Measurements from ENCODE around the gene MATN4.

MATN4 gene

DNA sequence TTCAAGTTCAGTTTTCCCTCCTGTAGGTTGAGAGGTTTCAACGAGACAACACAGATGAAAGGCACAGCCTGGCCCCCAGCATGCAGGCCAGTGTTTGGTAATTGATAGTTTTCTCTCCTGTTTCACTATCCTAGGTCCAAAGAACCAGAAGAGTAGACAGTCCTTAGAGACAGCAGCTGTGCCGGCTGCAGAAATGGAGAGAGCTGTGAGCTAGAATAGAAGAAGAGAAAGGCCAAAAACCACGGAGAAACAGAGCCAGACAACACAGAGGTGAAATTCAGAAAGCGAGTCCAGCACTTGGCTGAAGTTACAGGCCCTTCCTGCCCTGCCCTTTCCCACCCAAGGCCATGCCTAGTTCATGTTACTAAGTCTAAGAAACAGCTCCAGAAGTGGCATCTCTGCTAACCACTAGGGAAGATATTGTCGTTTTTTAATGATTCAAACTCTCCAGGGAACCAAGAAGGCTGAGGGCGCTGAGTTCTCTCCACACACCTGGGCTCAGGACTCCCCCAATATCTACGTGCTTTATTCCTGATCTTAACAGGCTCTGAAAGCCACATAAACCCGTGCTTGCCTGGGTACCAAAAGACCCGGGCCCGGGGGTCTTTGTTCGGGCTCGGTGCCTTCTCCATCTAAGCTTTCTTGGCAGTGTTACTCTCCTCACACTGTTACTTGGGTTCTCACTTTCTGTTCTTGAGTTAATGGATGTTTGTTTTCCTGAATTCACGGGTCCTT lies 18.0 kb downstream of the MATN4 start:
- no peak for DNase-seq (ENCODE audit: low read depth)

DNA sequence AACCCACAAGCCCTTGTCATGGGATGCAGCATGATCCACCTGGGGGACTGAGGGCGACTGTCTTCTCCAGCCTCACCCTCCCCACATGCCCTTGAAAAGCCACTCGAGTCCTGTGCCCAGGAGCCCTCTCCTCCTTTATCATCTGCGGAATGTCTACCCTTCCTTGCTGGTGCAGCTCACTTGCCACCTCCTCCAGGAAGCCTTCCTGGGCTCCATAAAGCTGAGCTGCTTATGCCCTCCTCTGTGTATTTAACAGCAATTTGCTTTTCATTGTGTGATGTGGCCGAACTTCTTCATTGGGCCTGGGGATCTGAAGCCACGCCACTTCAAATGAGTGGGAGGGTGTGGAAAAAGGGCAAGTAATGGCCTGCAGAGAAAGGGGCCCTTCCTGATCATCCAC lies 19.2 kb downstream of the MATN4 start:
- no peak for DNase-seq (ENCODE audit: low read depth)

DNA sequence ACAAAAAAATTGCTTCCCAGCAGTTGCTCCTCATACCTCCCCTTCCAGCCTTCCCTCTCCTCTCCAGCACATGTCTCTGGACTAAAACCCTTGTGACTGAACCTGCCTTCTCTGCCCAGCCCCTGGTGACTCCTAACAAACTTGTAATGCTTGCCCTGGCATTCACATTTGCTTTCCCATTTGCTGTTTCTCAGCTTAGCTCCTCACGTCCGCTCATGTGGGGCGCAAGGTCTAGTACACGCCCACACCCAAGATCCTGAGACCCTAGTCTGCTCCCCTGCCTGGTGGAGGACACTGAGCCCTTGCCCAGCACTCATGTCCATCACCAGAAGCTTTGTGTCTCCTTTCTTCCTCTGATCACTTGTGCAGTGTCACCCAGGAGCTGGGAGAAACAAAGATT lies 19.7 kb downstream of the MATN4 start:
- DNase-seq (ENCODE audit: low read depth), result no peak

DNA sequence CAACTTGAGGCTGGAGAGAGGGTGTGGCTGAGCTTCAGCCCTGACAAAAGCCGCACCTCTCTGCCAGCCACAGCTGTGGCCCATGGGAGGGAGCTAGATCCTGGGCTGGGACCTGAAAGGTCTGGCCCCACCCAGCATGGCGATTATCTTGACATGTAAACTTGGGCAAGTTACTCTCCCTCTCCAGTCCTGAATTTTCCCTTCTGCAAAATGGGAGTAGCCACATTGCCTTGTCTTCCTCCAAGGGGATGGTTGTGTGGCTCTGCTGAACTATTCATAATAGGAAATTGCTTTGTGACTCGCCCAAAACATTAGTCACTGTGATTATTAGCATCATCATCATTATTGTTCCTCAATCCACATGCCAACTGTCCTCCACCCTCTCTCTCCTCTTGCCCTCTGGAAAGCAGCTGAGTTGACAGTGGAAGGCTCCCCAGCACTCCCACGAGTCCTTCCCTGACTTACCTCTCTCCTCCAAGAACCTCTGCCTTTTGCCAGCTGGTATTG lies 24.5 kb downstream of the MATN4 start:
- no peak for DNase-seq (ENCODE audit: low read depth)

DNA sequence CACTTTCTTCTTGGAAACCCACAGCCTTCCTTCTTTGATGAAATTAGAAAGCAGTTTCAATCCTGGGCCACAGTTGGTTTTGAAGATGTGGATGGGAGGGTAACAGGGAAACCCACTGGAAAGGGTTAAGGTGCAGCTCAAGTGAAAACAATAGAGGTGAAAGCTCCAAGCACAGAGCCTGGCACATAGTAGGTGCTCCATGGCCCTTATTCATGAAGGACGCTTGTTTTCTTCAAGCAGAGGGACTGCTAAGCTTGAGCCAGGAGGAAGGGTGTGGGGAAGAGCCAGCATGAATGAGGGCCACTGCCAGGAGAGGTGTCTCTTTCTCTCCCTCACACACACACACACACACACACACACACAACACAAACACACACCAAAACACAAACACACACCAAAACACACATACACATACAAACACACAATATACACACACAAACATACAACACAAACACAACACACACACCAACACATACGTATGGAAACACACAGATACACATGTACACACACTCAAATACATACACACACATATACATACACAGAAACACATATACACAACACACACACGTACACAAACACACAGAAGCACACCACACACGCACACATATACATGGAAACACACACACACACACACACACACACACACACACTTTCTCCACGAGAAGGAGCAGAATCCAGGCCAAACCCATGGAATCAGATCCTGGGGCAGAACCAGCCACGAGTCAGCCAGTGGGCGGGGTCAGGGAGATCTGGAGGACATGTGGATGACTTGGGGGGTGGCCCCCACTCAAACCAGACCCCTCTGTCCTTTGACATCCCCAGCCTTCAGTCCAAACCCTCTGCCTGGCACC lies 25.2 kb downstream of the MATN4 start:
- DNase-seq (ENCODE audit: low read depth), result no peak

DNA sequence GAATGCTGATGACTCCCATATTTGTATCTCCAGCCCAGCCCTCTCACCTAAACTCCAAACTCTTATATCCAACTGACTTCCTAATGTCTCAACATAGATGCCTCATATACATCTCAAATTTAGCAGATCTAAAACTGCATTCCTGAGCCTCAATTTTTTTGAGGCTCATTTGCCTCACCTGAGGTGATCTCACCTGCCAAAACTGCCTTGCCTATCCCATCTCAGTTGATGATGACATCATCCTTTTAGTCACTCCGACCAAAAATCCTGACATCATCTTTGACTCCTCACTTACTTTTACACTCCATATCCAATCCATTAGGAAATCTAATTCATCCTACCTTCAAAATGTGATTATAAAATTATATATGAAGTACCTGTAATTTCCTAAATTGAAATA lies 28.1 kb downstream of the MATN4 start:
- DNase-seq (ENCODE audit: low read depth), result no peak

DNA sequence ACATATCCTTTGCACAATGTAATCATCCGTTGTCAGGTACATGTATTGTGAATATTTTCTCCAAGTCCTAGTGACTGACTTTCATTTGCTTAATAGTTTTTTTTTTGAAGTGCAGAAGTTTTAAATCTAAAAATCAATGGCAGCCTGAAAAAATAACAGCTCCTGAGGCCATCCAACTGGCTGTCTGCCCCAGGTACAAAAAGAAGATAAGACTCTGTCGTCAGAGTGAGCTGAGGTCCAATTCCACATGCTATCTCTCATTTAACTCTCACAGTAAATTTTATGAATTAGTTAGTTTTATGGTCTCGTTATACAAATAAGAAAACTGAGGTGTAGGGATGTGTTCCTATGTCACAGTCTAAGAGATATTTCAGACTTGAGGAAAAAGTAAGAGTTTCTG lies 32.8 kb downstream of the MATN4 start:
- no peak for DNase-seq (ENCODE audit: low read depth)

DNA sequence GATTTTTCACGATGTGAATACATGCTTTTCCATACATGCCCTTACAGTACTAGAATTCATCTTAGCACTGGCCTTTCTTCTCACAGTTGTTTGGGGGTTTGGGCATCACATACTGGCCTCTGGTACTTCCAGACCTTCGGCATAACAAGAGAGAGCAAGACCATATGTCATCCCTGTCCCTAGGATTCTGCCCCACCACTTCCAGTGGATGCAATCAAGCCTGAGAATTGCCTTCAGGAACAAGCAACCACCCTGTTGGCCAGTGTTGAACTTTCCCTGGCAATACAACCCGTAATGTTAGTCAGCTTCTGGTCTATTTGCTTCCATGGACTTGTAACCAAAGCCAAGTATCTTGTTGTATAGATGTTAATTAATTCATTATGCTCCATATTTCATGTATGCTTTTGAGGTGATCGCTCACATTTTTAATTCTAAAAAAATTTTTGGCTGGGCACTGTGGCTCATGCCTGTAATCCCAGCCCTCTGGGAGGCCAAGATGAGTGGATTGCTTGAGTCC lies 38.3 kb downstream of the MATN4 start:
- no peak for DNase-seq (ENCODE audit: low read depth)

DNA sequence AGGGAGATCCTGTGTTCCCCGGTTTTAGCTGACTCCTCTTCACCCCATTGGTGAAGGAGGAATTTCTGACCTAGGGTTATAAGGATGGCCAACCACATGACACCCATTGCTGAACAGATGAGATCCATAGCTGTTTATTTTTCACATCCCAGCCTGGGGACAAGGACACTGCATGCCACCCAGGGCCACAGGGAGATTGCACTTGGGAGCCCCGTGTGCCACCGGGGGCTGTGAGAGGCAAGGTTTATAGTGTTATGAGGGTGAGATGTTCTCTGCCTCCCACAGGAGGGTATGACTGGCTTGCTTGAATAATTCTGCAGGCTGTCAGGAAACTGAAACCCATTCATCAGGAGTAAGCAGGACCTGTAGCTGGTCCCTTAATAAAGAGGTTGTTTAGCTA lies 39.0 kb downstream of the MATN4 start:
- DNase-seq (ENCODE audit: low read depth), result no peak

DNA sequence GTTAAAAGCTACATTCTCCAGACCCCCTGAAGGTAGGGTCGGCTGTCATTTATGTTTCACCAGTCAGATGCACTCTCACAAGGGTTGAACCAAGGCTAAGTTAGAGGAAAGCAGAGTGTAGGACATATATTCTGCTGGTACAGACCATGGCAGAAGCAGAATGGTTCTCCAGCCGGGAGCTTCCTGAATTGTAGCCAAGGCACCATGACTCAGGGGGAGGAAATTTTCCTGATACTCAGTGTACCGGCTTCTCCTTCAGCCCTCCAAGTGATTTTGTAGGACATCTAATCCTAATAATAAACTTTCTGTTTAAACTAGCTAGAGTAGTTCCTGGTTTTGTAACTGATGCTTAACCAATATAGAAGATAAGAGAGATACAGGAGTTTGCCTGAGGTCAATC lies 39.6 kb downstream of the MATN4 start:
- no peak for DNase-seq (ENCODE audit: low read depth)

DNA sequence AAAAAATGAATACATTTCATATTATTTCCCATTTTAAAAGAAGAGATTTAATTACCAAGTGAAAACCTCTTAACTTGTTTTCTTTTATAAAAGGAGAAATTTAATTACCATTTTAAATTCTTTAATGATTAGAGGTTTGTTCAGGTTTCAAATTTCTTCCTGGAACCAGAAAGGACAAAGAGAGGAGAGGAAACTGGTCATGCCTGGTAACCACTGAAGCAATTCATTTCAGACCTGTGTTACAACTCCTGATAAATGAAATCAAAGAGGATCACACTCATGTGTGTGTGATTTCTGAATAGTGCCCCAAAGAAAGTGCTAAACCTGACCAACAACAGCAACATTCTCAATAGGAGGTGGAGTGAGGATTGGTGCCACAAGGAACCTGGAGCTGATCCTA lies 41.1 kb downstream of the MATN4 start:
- no peak for DNase-seq (ENCODE audit: low read depth)

DNA sequence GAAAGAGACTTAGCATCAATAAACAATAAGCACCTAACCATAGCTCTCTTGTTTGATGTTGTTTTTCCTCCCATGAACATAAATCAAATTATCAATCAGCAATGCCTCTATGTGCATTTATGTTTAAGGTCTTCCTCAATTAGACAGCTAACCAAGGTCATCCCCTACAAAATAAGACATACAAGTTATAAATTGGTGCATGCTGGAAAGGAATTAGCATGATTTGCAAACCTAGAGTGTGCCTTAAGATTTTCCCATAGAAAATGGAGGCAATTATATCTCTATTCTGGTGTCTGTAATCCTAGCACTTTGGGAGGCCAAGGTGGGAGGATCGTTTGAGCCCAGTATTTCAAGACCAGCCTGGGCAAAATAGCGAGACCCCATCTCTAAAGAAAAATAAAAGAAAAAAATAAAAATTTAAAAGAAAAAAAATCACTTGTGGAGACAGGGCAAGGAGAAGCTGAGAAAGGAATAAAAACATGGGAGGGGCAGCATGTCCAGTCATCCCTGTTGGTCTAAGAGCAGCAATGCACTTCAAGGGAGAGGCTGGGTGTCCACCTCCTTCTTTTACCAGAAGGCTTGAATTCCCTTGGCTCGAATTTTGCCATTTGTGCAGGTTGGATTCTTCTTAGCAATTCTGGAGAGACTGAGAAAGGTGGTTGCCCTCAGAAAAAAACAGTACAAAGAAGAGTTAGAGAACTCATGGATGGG lies 44.4 kb downstream of the MATN4 start:
- DNase-seq (ENCODE audit: low read depth), result no peak

DNA sequence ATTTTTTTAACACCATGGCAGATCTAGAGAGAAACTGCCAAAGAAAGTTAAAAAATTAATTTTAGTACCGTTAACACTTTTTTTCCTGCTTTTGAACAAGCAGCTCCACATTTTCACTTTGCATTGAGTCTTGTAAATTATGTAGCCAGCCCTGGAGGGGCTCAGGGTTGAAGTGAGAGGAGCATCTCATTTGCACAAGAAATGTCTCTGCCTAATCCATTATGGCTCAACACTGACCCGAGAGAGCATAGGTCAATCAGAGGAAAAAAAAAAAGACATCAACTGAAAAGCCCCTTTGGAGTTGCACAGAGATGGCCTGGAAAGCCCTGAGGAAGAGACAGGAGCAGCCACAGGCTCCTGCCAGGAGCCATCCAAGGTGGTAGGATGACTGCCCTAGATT lies 49.4 kb downstream of the MATN4 start:
- no peak for DNase-seq (ENCODE audit: low read depth)

DNA sequence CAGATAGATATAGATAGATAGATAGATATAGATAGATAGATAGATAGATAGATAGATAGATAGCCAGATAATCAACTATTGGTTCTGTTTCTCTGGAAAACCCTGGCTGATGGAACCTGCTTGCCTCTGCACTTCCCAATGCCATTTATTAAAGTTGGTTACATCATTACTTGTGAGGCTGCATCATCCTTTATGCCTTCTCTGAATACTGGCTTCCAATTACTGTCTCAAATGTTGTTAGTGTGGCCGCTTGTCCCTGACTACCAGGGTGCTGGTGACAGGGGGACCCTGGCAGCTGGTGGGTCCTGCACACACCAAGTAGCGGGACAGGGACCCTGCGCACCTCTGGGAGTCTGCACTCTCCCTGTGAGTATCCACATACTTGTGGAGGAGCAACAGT lies 49.8 kb downstream of the MATN4 start:
- no peak for DNase-seq (ENCODE audit: low read depth)

DNA sequence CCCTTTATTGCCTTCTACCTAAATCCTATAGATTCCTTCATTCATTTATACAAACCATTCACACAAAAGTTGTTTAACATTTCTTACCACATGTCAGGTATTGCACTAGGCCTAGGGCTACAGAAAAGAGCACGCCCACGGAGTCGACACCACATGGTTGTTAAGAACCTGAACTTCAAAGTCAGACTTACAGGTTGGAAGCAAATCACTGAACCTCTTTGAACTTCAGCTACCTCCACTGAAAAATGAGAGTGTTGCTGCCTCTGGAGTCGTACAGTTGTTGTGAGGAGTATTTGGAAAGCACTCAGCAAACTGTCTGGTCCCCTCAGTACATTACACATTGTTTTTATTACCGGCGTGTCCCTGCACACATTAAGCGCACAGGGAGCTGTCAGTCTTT lies 50.4 kb downstream of the MATN4 start:
- no peak for DNase-seq (ENCODE audit: low read depth)

DNA sequence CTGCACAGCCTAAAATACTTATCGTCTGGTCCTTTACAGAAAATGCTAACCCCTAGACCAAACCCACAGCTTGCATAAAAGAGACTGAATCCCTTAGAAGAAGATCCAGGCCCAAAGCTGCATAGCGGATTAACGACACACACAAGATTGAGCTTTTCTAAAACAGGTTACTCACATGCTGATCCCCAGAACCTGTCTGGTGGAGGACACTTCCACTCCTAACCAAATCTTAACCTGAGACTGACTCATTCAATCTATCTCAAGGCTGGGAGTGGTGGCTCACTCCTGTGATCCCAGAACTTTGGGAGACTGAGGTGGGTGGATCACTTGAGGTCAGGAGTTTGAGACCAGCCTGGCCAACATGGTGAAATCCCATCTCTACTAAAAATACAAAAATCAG lies 50.9 kb downstream of the MATN4 start:
- DNase-seq (ENCODE audit: low read depth), result no peak

DNA sequence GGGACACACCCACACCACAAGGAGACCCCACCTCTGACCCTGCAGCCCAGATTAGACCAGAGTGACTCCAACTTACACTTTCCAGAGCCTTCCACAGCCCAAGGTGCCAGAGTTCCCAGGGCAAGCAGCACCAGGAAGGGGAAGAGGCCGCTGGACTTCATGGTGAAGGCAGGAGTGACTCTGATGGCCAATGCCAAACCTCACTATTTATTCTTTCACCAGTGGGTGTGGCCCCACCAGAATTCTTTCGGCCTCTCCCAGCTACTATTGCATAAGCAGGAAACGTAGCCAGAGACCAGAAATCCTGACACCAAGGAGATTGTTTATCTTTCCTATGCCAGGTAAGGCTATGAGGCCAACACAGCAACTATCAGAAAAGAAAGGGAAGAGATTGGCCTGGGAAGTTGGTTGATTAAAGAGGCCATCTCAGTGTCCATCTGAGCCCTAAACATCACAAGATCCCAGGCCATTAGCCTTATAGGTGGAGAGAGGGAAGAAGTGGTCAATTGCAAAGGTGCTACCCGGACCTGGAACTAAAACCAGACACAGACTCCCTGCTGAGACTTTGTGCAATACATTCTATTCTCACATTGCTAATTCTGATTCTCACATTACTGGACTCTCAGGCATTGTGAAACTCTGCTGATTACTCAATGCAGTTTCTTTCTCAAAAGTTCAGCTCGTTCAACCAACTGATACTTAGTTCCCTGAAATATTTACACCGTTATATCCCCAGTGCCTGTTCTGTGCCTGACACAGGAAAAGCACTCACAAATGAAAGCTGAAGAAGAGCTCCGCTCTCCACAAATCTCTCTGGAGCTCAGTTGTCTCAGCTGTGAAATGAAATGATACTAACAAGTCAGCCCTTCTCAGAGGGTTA lies 53.5 kb downstream of the MATN4 start, which contains the start of gene SLPI:
Gene SLPI (minus strand): TSS at position 182 of the 880 bp plus-strand sequence. CDS start 21 bp downstream, at position 161.
- no peak for DNase-seq (ENCODE audit: low read depth)

DNA sequence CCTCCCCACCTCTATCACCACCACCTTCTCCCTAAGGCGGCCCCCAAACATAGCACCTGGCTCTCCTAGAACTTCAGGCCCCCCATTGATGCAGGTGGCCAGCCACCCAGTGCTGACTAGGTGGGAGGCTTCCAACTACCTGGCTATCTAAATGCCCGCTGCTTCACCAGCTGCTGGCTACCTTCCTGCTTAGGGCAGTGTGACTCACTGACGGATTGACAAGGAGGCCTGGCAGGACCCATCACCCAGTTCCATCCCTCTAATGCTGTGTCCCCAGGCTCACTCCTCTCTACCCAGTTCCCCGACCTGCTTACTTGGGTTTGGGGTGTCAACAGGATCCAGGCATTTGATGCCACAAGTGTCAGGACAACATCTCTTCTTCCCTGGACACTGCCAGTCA lies 54.8 kb downstream of the MATN4 start:
- no peak for DNase-seq (ENCODE audit: low read depth)

DNA sequence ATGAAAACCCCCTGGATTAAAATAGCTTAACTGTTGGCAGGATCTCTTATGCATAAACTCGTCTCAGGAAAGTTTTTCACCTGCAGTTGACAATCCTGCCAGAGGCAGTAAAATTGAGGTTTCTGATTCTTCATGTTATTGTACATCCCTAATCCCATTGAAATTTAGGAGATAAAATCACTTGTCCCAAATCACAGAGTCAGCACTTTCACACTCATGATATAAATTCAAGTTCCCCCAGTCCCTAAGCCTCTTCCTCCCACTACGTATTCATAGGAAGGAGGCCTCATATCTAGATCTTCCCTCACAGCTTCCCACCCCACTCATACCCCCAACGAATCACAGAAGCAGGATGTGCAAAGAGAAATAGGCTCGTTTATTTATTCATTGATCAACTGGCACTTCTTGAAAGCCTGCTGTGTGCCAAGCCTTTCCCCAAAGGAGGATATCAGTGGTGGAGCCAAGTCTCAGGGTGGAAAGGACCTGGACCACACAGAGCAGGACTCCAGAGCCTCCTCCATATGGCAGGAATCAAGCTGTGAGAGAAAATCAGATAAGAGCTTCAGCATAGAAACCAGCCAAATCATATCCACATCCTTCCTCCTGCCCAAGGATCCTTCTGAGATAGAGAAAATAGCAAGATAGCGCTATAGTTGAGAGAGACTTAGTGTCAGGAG lies 56.1 kb downstream of the MATN4 start:
- no peak for DNase-seq (ENCODE audit: low read depth)

DNA sequence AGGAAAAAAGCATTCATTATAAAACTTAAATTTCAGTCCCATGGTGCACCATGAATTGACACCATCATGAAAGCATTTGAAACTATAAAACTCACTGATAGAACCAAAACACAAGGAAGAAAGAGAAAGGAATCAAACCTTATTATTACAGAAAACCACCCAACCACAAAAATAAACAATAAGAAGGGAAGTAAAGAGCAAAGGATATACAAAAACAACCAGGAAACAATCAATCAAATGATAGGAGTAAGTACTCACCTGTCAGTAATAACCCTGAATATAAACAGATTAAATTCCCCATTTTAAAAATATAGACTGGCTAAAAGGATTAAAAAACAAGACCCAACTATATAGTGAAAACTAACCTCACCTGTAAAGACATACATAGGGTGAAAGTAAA lies 59.5 kb downstream of the MATN4 start:
- no peak for DNase-seq (ENCODE audit: low read depth)

DNA sequence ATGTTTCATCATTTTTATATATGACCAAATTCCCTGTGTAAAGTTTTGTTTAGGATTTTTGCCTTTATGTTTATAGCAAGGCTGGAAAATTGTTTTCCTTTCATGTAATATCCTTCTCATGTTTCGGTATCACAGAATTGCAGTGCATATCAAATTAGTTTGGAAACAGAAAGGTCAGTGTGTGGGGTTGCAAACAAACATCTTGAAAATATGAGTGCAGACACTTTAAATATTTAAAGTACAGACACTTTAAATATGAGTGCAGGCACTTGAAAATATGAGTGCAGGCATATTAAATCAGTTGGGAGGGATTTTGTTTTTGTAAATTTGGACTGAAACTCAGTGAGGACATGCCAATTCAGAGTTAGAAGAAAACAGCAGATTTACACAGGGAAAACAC lies 60.2 kb downstream of the MATN4 start:
- no peak for DNase-seq (ENCODE audit: low read depth)
